KMS-11 (cell line): ENCODE data around the gene WDPCP.
"Not testable (repeated sequence)": the region's sequence is repeated elsewhere in the genome, so short reads cannot be mapped to it uniquely, and the experiment has no call there.

Experiments
- H2AFZ ChIP-seq: fragments of 200-600 bp; sonication (generic); 2 replicates; pipeline ENCODE4 v1.6.1; 2016; ENCODE audit warnings: antibody characterized with exemption, mixed run types, low read depth
- H3K27ac ChIP-seq: fragments of 200-600 bp; sonication (generic); 2 replicates; pipeline ENCODE4 v1.6.1; 2016; ENCODE audit warnings: mild to moderate bottlenecking, mixed run types
- H3K27me3 ChIP-seq: fragments of 200-600 bp; sonication (generic); 2 replicates; pipeline ENCODE4 v1.6.1; 2017; ENCODE audit warnings: mild to moderate bottlenecking, low read depth, mixed run types, moderate library complexity; ENCODE audit not compliant: insufficient read depth
- H3K36me3 ChIP-seq: fragments of 200-600 bp; sonication (generic); 2 replicates; pipeline ENCODE4 v1.6.1; 2017; ENCODE audit warnings: mild to moderate bottlenecking, mixed run types; ENCODE audit not compliant: insufficient read depth
- H3K4me1 ChIP-seq: fragments of 200-600 bp; sonication (generic); 2 replicates; pipeline ENCODE4 v1.6.1; 2016; ENCODE audit warnings: mild to moderate bottlenecking, low read depth, mixed run types; ENCODE audit not compliant: poor library complexity, severe bottlenecking
- H3K4me2 ChIP-seq: fragments of 200-600 bp; sonication (generic); 2 replicates; pipeline ENCODE4 v1.7.0; 2016; ENCODE audit warnings: mild to moderate bottlenecking, mixed run types
- H3K4me3 ChIP-seq: fragments of 200-600 bp; sonication (generic); IDR thresholded peaks from 2 replicates; pipeline ENCODE4 v1.6.1; 2017; ENCODE audit warnings: low read depth, low read length, mixed read lengths; ENCODE audit not compliant: insufficient read depth
- H3K79me2 ChIP-seq: fragments of 200-600 bp; sonication (generic); 2 replicates; pipeline ENCODE4 v1.6.1; 2016; ENCODE audit warnings: low read depth, mixed run types; ENCODE audit not compliant: insufficient read depth
- H3K9ac ChIP-seq: fragments of 200-600 bp; sonication (generic); 2 replicates; pipeline ENCODE4 v1.6.1; 2016; ENCODE audit warnings: mild to moderate bottlenecking, mixed run types
- H4K20me1 ChIP-seq: fragments of 200-600 bp; sonication (generic); 2 replicates; pipeline ENCODE4 v1.6.1; 2016; ENCODE audit warnings: mild to moderate bottlenecking, mixed run types; ENCODE audit not compliant: insufficient read depth
- TF ChIP-seq, protein P1 (sequence below): fragments of 200-600 bp; sonication (generic); conservative IDR thresholded peaks from 2 replicates; pipeline ENCODE4 v1.6.1; 2017; ENCODE audit warnings: low read depth, mild to moderate bottlenecking, antibody characterized with exemption, low read length, moderate library complexity, mixed read lengths

WDPCP gene

DNA sequence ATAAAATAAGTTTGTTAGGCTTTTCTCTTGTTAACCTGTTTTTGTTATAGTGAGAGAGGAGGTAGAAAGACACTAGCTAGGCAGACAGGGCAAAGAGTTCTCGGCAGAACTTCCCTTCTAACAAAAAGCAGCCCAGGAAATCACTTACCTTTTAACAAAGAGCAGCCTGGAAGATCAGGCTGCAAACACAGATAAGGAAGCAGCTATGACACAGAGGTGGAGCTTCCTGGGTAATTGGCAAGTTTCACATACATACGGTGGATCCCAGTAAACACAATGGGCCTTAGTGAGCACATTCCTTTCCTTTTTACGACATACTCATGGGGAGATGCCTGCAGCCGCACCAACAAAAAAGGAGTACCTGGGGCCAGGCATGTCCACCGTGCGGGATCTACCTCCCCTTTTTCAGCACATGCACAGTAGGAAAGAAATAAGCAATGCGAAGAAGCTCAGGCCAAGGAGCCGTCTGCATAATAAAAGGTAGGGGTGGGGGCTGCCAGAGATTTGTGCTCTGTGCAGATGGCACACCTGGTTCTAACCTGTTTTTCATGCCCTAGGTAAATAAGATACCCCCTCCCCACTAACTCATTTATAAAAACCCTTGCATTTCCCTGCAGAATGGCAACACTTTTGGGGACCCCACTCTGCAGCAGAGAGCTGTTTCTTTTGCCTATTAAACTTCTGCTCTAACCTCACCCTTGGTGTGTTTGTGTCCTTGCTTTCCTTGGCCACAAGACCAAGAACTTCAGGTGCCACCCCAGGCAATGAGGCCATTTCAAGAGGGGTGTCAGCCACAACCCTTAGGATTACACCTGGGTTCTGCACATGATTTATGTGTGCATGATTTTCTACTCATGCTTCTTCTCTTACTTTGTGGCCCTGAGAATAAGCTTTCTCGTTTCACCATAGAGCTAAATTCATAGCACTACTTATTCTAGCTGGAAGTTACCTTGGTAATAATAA lies 27.0 kb upstream of the WDPCP start:
- Histone ChIP-seq H3K4me2 (no peak overlapping the region), H3K27ac (no peak overlapping the region), H4K20me1 (no peaks in the 10 kb centered on the region), H3K27me3 (no peaks in the 10 kb centered on the region), H2AFZ (no peak overlapping the region), H3K36me3 (no peaks in the 10 kb centered on the region), H3K4me1 (peaks cover 17% of the 10 kb centered on the region), H3K4me3 (no peak overlapping the region), H3K9ac (no peak overlapping the region), H3K79me2 (no peaks in the 10 kb centered on the region)
- TF ChIP-seq, protein P1, sequence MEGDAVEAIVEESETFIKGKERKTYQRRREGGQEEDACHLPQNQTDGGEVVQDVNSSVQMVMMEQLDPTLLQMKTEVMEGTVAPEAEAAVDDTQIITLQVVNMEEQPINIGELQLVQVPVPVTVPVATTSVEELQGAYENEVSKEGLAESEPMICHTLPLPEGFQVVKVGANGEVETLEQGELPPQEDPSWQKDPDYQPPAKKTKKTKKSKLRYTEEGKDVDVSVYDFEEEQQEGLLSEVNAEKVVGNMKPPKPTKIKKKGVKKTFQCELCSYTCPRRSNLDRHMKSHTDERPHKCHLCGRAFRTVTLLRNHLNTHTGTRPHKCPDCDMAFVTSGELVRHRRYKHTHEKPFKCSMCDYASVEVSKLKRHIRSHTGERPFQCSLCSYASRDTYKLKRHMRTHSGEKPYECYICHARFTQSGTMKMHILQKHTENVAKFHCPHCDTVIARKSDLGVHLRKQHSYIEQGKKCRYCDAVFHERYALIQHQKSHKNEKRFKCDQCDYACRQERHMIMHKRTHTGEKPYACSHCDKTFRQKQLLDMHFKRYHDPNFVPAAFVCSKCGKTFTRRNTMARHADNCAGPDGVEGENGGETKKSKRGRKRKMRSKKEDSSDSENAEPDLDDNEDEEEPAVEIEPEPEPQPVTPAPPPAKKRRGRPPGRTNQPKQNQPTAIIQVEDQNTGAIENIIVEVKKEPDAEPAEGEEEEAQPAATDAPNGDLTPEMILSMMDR: no peak

DNA sequence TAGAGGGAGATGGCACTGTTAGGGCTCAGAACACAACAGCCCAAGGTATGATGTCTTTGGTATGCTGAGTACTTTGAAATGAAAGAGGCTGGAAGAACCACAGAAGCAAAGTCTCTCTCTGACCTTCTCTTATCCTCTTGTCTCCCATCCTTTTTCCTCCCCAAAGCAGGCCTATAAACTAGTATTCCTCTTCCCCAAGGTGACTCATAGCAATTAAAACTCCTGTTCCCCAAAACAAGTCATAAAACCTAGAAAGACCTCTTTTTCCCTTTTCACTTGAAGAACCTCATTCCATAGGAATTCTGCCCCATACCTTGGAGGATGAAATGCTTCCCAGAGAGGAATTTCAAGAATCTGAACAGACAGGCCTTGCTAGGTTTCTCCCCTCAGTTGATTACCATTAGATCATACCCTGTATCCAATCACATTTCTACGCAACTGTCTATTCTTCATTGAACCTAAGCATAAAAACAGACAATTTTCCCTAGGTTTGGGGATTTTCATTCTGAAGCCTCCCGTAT lies 26.2 kb upstream of the WDPCP start:
- Histone ChIP-seq H3K79me2 (no peaks in the 10 kb centered on the region), H3K27me3 (no peaks in the 10 kb centered on the region), H3K4me3 (no peak overlapping the region), H3K9ac (no peak overlapping the region), H4K20me1 (no peaks in the 10 kb centered on the region), H3K27ac (no peak overlapping the region), H3K4me1 (peaks cover 17% of the 10 kb centered on the region), H3K4me2 (no peak overlapping the region), H3K36me3 (no peaks in the 10 kb centered on the region), H2AFZ (no peak overlapping the region)
- TF ChIP-seq, protein P1: no peak

DNA sequence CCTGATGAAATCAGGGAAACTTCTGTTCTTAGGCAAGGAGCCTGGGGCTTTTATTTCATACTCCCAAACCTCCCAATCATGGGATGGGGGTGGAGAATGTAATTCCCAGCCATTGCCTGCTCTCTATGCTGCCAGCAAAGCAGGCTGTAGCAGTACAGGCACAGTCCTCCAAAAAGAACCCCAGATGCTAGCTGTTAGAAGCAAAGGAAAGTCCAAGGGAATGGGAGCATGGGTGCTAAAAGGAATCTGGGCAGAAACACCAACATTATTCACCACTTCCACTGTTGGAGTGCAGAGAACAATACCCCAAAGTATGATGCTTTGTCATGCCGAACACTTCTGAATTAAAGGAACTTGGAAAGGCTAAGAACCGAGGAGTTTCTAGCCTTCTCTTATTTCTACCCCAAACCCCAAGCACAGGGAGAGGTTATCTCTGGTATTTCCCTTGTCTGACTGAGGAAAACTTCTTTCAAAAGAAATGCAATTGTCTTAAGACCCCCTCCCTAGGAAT lies 25.2 kb upstream of the WDPCP start:
- peaks cover 17% of the 10 kb centered on the region for H3K4me1 ChIP-seq
- no peak overlapping the region for H3K4me3 ChIP-seq
- H3K4me2 ChIP-seq: no peak overlapping the region
- H2AFZ ChIP-seq: no peak overlapping the region
- H3K27me3 ChIP-seq: no peaks in the 10 kb centered on the region
- no peak overlapping the region for H3K9ac ChIP-seq
- no peaks in the 10 kb centered on the region for H4K20me1 ChIP-seq
- TF ChIP-seq, protein P1: no peak
- no peaks in the 10 kb centered on the region for H3K36me3 ChIP-seq
- H3K27ac ChIP-seq: no peak overlapping the region
- H3K79me2 ChIP-seq: no peaks in the 10 kb centered on the region

DNA sequence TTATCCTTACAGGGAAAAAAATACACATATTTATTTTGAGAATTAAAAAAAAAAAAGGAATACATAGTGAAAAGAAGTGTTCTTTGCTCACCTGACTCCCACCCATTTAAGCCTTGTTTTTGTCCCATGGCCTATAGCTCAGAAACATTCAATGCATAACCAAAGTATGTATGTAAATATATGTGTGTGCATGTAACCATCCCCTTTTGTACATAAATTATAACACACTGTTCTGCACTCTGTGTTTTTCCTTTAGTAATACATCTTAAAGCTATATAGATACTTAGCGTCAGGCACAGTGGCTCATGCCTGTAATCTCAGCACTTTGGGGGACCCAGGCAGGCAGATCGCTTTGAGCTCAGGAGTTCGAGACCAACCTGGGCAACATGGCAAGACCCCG lies 22.2 kb upstream of the WDPCP start:
- no peak overlapping the region for H3K9ac ChIP-seq
- no peak overlapping the region for H3K27ac ChIP-seq
- no peaks in the 10 kb centered on the region for H3K27me3 ChIP-seq
- H3K36me3 ChIP-seq: peaks cover 2% of the 10 kb centered on the region; the same call in 1 of the 2 replicates
- H3K4me3 ChIP-seq: no peak overlapping the region
- H3K79me2 ChIP-seq: no peaks in the 10 kb centered on the region
- TF ChIP-seq, protein P1: no peak
- no peaks in the 10 kb centered on the region for H4K20me1 ChIP-seq
- no peak overlapping the region for H3K4me2 ChIP-seq
- H3K4me1 ChIP-seq: no peaks in the 10 kb centered on the region
- H2AFZ ChIP-seq: no peak overlapping the region

DNA sequence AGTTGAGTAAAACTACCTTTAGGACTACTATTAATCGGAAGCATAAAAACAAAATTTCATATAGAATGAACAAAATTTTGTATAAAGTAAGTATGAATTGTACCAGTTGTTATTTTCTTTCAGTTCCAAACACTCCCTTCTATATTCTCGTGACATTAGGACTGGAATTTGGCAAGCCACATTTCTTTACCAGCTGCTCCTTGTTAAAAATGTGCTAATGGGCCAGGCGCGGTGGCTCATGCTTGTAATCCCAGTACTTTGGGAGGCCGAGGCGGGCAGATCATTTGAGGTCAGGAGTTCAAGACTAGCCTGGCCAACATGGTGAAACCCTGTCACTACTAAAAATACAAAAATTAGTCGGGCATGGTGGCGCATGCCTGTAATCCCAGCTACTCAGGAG lies 20.6 kb upstream of the WDPCP start:
- H3K4me2 ChIP-seq, H3K36me3 ChIP-seq, H3K4me3 ChIP-seq: not testable (repeated sequence)

More for the DNA sequence above, 20.6 kb upstream of the WDPCP start:
- H2AFZ ChIP-seq, H3K27me3 ChIP-seq, H3K4me1 ChIP-seq, H3K27ac ChIP-seq, H4K20me1 ChIP-seq, H3K9ac ChIP-seq, H3K79me2 ChIP-seq: not testable (repeated sequence)
